HG02885 (cell line): ENCODE results near the gene CGAS.
"Not testable (repeated sequence)": the region's sequence is repeated elsewhere in the genome, so short reads cannot be mapped to it uniquely, and the experiment has no call there.

Experiments
- ATAC-seq: cut with Tn5 transposase; IDR thresholded peaks from one replicate; pipeline ENCODE4 v1.9.1; 2021; ENCODE audit warnings: mild to moderate bottlenecking; ENCODE audit not compliant: unreplicated experiment, poor library complexity

The CGAS gene

DNA sequence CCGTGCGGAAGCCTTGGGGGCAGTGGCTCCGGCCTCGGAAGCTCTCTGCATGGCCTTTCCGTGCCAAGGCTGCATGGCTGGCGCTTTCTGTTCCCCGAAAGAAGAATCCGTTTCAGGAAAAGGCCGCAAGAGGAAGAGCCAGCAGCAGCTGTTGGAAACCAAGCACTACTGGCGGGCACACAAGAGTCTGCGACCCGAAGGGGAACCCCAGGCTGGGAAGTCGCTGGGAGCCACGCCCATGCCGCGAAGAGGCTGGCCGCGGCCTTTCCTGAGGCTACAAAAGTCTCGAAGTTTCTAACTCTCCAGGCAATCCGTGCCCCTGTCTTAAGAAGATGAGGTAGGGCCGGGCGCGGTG is at the start of gene CGAS:
Gene CGAS, minus strand, starts transcription at position 191 of the 355 bp plus-strand sequence. Its CDS starts 116 bp downstream, at position 75.
- peak; percentile 73 for ATAC-seq

DNA sequence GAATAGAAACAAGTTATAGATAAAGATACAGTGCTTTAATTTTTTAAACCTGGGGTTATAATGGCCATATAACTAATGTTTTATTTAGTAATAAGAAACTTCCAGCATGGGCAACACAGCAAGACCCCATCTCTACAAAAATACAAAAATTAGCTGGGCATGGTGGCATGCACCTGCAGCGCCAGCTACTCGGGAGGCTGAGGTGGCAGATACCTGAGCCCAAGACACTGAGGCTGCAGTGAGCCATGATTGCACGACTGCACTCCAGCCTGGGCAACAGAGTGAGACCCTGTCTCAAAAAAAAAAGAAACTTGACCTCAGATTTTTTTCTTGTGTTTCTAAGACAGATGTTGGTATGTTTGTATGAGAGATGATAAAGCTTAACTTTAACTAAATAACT is 45.8 kb upstream of the CGAS start:
- ATAC-seq: no peak

DNA sequence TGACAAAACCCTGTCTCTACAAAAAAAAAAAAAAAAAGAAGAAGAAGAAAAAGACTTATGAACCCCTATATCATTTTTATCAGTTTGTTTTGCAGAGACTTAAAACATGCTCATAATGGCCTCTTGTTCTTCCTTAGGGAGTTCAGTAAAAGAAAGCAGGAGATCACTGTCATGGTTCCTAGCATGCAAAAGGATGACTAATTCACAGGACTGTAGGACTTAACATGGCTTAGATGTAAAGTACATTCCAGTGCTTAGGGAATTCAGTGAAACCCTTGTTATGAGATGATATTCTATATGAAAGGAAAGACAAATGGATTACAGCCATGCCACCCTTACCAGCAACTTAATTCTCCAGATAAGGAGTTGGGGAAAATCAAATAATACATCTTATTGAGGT is 39.3 kb upstream of the CGAS start:
- no peak for ATAC-seq

DNA sequence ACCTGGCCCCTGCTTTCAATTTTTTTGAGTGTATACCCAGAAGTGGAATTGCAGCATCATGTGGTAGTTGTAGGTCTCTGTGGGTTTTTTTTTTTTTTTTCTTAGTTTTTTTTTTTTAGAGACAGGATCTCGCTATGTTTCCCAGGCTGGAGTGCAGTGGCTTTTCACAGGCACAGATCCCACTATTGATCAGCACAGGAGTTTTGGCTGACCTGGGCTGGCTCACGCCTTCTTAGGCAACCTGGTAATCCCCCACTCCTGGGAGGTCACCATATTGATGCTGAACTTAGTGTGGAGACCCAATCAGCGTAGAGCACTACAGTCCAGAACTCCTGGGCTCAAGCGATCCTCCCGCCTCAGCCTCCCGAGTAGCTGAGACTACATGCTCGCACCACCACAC is 35.4 kb upstream of the CGAS start:
- ATAC-seq: no peak

DNA sequence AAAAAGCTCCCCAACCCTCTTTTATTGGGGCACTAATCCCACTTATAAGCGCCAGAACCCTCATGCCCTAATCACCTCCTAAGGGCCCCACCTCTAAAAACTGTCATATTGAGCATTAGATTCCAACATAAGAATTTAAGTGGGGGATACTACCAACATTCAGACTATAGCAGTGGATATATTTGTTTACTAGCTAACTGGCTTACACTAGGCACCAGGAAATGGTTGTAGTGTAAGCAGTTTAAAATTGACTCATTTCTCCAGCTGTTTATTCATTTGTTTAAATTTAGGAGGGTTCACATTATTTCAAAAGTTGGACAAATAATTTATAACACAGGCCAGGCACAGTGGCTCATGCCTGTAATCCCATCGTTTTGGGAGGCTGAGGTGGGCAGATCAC is 32.3 kb upstream of the CGAS start:
- no peak for ATAC-seq

DNA sequence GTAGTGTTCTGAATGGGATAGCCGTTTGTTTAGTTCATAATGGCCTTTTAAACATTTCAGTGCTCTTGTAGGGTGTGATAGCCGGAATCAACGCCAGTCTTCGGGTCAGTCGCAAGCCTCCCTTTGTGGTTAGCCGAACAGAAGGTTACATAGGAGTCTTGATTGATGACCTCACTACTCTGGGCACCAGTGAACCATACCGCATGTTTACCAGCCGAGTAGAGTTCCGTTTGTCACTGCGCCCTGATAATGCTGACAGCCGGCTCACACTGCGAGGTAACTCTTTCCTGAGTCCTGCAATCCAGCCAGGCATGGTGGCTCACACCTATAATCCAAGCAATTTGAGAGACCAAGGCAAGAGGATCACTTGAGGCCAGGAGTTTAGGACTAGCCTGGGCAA is 29.9 kb upstream of the CGAS start:
- ATAC-seq: no peak

DNA sequence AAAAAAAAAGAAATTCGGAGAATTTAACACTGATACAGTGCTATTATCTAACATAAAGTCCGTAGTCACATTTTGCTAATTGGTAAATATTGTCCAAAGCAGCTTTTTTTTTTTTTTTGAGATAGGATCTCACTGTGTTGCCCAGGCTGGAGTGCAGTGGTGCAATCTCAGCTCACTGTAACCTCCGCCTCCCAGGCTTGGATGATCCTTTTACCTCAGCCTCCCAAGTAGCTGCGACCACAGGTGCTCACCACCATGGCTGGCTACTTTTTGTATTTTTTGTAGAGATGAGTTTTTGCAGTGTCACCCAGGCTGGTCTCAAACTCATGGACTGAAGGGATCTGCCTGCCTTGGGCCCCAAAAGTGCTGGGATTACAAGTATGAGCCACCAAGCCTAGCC is 25.3 kb upstream of the CGAS start:
- no peak for ATAC-seq

DNA sequence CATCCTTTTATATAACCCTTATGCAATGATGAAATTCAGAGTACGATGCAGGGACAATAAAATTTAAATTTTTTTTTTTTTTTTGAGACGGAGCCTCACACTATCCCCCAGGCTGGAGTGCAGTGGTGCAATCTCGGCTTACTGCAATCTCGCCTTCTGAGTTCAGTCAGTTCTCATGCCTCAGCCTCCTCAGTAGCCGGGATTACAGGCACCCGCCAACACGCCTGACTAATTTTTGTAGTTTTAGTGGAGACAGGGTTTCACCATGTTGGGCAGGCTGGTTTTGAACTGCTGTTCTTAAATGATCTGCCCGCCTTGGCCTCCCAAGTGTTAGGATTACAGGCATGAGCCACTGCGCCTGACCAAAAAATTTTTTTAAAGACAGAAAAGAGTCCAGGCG is 24.6 kb upstream of the CGAS start:
- no peak for ATAC-seq

DNA sequence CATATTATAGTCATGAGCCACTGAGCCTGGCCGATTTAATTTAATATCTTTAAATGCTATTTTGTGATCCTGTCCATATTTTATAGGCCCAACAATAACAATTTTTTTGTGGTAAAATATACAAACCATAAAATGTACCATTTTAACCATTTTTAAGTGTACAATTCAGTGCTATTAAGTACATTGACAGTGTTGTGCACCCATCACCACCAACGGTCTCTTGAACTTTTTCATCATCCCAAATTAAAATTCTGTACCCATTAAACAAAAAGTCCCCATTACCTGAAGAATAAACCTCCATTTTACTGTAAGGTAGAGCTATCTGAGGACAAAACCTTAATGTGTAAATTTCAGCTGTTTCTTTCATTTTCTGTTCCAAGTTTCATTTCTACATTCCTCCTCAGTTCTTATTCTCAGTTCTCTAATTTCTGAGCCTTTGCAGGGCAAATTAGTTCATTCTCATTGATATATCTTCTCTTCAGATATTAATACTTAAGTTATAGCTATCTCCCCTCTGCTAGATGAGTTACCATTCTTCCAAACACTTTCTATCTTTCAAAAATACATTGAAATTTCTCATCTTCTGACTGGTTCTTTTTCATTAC is 19.7 kb upstream of the CGAS start:
- peak; percentile 98 for ATAC-seq

DNA sequence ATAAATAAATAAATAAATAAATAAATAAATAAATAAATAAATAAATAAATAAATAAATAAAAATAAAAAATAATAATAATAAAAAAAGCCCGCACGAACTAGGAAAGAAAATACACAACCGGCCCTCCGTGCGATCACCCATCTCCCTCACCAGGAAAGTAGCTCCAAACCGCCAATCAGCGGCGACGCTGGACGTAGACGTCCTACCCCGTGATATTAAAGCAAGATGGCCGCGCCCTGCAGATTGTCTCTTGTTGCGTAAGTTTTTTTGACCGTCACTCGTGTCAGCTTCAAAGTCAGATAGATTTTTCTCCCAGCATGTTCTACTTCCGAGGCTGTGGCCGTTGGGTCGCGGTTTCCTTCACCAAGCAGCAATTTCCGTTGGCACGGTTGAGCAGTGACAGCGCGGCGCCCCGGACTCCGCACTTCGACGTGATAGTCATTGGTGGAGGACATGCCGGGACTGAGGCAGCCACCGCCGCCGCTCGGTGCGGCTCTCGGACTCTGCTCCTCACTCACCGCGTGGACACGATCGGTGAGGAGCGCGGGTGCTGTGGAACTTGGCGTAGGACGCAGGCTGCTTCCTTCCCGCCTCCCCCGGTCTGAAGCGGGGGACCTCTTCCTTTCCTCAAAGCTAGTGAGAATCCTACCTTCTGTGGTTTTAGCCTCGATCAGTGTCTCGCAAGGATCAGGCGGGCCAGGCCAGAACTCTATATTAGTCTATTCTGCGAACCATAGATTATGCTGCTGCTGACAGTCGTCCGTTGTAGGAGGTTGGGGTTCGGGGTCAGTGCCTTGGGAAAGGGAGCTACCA is 9.6 kb upstream of the CGAS start, which contains the start of gene MTO1:
Gene MTO1, plus strand, starts transcription at position 201 of the 814 bp plus-strand sequence. Its CDS starts 118 bp downstream, at position 319.
- ATAC-seq: peak; percentile 97

DNA sequence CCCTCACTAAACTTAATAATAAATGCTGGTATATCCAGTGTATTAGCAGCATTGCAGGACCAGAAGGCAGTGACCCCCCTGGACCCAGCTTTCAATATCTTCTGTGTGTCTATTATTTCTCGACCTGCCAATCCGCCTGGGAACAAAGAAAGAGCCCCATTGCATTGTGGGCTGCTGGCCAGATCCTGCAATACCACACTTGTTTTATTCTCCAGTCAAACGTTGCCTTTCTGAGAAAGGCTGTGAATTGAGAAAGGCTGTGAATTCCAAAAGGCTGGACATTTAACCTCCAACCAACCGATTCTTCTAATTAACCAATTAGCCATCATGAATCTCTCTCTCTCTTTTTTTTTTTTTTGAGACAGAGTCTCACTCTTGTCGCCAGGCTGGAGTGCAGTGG is 8.0 kb upstream of the CGAS start:
- no peak for ATAC-seq

DNA sequence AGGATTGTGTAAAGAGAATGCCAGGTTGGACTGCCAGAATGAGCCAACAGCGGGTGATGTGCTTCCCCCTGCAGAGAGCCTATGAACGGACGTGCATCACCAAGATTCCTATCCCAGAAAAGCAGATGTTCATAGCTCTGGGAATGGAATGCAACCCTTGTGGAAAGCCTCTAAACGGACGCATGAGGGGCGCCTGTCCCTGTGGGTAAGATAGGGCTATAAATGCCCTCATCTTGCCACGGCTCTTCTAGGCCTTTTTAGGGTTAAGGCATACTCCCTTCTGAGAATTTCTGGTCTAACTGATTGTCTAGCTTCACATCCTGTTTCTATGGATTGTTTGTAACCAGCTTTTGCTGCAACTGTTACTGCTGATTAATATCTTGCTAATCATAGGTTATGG is 7.4 kb upstream of the CGAS start:
- not testable (repeated sequence) for ATAC-seq

DNA sequence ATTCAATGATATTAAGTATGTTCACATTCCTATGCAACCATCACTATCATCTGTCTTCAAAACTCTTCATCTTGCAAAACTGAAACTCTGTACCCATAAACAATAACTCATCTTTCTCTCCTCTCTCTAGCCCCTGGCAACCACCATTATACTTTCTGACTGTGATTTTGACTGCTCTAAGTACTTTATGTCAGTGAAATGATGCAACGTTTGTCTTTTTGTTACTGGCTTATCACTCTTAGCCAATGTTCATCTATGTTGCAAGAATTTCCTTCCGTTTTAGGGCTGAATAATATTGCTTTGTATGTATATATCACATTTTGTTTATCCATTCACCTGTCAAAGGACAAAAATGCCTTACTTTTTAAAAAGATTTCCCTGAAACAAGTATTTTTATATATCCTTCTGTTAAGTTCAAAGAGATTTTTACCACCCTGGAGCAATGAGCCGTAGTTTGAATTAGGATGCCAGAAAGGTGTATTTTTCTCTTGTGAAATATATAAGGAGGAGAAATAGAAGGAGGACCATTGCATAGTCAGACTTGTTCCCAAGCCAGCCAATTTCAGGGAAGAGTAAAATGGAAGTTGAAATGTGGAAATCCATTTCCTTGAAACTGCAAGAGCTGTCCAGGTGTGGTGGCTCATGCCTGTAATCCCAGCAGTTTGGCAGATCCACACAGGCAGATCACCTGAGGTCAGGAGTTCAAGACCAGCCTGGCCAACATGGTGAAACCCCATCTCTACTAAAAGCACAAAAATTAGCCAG is 4.0 kb upstream of the CGAS start:
- no peak for ATAC-seq

DNA sequence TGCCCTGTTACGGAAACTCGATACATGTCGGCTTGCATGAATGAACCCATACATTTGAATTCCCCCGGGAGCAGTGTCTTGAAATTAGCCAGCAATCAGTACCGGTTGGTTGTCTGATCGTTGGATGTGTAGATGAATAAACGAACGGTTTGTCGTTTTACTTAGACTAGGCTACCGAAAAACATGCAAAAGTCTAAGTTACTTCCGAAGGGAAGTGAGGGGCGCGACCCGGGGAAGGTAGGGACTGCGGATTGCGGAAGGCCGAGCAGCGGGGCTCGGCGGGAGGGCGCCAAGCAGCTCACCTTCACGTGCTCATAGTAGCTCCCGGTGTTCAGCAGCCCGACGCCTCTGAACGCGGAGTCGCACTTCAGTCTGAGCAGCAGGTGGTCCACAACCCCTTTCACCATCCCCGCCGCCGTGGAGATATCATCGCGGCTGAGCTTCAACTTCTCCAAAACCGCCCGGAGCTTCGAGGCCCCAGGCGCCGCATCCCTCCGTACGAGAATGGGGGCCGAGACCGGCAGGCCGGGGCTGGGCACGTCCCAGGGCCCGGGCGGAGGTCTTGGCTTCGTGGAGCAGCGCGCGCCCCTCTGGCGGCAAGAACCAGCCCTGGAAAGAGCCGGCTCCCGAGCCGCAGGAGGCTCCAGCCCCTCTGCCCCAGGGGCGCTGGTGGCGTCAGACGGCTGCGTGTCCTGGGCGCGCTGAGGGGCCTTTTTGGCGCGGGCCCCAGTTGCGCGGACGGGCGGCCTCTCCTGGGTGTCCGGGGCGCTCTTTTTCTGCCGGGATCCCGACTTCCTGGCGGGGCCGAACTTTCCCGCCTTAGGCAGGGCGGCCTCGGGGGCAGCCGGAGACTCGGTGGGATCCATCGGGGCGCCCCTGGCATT is 632 bp downstream of the CGAS start:
- ATAC-seq: peak; percentile 51

DNA sequence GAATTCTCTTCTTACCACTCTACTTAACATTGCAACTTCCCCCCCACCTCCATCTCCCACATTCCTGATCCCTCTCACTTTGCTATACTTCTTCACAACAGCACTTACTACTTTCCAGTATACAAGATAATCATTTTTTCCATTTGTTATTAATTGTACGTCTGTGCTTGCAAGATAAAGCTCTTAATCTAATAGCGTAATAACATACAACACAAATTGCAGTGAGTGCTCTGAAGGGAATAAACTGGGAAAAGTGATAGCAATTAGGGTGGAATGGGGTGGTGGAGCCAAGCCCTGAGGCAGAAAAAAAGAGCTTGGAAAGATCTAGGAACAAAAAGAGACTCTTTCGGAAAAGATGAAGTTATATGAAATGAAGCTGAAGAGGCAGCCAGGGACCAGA is 8.5 kb downstream of the CGAS start:
- ATAC-seq: no peak

DNA sequence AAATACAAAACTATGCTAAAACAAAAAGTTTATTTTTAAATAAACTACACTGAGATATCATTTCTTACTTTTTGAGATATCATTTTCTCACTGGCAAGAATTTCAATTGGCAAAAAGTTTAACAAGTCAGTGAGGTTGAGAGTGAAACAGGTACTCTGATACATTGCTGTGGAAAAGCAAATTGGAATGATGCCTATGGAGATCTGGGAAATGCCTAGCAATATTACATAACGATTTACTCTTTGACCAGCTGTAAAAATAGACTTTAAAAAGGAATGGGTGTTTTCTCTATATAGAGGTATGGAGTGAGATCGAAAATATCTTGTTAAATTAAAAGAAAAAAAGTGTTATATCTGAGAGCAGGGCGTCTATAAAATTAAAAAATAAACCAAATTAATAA is 16.9 kb downstream of the CGAS start:
- no peak for ATAC-seq

DNA sequence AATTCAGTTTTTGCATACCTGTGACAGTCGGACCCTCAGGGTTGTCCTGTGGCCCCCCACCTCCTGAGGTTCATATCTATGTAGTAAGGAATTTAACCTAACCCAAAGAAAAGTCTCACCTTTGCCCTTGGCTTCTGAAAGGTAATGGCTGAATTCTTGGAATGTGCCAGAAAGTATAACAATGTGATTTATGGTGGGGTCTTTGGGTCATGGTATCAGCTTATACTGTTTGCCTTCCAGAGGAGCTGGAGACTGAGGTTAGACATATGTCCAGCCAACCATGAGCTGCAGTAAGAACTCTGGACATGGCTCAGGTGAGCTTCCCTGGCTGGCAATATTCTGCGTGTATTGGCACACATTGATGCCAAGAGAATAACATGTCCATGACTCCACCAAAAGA is 30.6 kb downstream of the CGAS start:
- no peak for ATAC-seq

DNA sequence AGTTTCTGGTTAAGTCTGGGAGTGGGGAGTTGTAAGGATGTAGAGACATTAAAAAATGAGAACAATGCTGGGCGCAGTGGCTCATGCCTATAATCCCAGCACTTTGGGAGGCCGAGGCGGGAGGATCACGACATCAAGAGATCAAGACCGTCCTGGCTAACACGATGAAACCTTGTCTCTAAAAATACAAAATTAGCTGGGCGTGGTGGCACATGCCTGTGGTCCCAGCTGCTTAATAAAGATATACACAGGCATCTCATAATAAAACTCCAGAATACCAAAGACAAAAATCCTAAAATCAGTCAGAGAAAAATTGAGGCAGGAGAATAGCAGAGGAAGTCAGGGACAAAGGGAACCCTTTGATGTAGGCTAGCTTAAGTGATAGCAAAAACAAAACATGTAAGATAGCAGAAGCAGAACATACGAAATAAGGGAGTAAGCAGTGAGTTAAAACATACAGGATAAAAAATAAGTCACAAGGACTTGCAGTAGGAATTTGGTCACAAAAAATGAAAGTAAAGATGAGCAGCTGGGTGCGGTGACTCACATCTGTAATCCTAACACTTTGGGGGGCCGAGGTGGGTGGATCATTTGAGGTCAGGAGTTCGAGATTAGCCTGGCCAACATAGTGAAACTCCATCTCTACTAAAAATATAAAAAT is 33.9 kb downstream of the CGAS start:
- ATAC-seq: no peak

DNA sequence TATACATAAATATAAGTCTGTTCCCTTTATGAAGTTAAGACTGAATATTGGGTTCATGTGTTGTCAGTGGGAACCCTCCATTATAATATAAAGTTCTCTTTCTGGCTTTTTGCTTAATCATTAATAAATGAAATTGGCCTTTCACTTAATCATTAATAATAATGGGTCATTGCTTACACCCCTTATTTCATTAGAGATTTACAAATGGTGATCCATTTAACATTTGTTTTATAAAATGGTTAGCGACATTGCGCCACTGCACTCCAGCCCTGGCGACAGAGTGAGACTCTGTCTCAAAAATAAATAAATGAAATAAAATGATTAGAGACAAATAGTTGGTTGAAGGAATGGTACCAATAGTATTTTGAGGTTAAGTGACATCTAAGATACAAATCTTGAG is 39.0 kb downstream of the CGAS start:
- no peak for ATAC-seq

DNA sequence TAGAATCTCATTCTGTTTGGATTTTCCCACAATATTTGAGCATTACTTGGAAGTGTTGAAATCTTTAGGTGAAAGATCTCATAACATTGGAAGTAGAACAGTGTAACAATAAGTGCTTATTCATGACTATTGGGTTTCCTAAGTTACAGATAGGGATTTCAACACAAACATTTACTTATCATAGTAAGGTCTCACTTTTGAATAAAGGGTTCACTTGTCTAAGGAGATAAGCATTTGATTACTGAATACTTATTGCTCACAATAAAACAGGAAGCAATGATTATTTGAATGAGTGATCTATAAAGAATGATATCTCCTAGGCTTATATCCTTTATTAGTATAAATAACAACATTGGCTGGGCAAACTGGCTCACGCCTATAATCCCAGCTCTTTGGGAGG is 42.7 kb downstream of the CGAS start:
- ATAC-seq: no peak
